ENCODE data around the gene TCP11L2.

- no peak for TF ChIP-seq CTCF (IDR thresholded peaks at IDR 0.05)
- TF ChIP-seq ZFX (IDR thresholded peaks at IDR 0.05; ENCODE audit: borderline replicate concordance) = no peak
Measured at GRCh38 chr12:106311139-106311538, 8.6 kb downstream of the TCP11L2 start.
